GM18519 (cell line): Measurements from ENCODE around the gene NEUROD6.
A peak's percentile ranks its signal among the peaks of the same experiment; 100 is the strongest.

Experiments
- ATAC-seq: cut with Tn5 transposase; IDR thresholded peaks from one replicate; pipeline ENCODE4 v1.9.1; 2021; ENCODE audit warnings: mild to moderate bottlenecking, moderate library complexity; ENCODE audit not compliant: unreplicated experiment, low FRiP score

NEUROD6 gene

GRCh38 chr7:31340603-31341002 lies at the start of gene NEUROD6:
Gene NEUROD6, minus strand, starts transcription at chr7:31340726. Its CDS starts 1,458 bp downstream, at chr7:31339268.
- no peak for ATAC-seq

- no peak for ATAC-seq
These were observed 43.9 kb upstream of the NEUROD6 start for GRCh38 chr7:31384466-31384865.

GRCh38 chr7:31382722-31383121 lies 42.2 kb upstream of the NEUROD6 start:
- ATAC-seq: no peak

- ATAC-seq: peak; percentile 80
These were observed 33.1 kb upstream of the NEUROD6 start for GRCh38 chr7:31373337-31374289.

GRCh38 chr7:31372231-31372959 lies 31.9 kb upstream of the NEUROD6 start:
- ATAC-seq: no peak

GRCh38 chr7:31371621-31372020 lies 31.1 kb upstream of the NEUROD6 start:
- no peak for ATAC-seq

GRCh38 chr7:31370609-31371008 lies 30.1 kb upstream of the NEUROD6 start:
- no peak for ATAC-seq

- ATAC-seq: no peak
These were observed 28.1 kb upstream of the NEUROD6 start for GRCh38 chr7:31368620-31369019.

GRCh38 chr7:31363496-31363895 lies 23.0 kb upstream of the NEUROD6 start:
- no peak for ATAC-seq

- no peak for ATAC-seq
These were observed 22.5 kb upstream of the NEUROD6 start for GRCh38 chr7:31363051-31363450.

GRCh38 chr7:31362401-31362800 lies 21.9 kb upstream of the NEUROD6 start:
- ATAC-seq: no peak

- ATAC-seq: no peak
These were observed 17.9 kb upstream of the NEUROD6 start for GRCh38 chr7:31358467-31358866.

- ATAC-seq: no peak
These were observed 4.9 kb upstream of the NEUROD6 start for GRCh38 chr7:31345421-31345820.

- no peak for ATAC-seq
These were observed 3.2 kb upstream of the NEUROD6 start for GRCh38 chr7:31343516-31344305.

GRCh38 chr7:31341141-31341540 lies 615 bp upstream of the NEUROD6 start:
- no peak for ATAC-seq

- no peak for ATAC-seq
These were observed 475 bp downstream of the NEUROD6 start for GRCh38 chr7:31340051-31340450.

- ATAC-seq: no peak
These were observed 1.8 kb downstream of the NEUROD6 start for GRCh38 chr7:31338706-31339105.

- no peak for ATAC-seq
These were observed 3.4 kb downstream of the NEUROD6 start for GRCh38 chr7:31337002-31337565.

GRCh38 chr7:31336202-31337001 lies 4.1 kb downstream of the NEUROD6 start:
- ATAC-seq: no peak

GRCh38 chr7:31335884-31336201 lies 4.7 kb downstream of the NEUROD6 start:
- no peak for ATAC-seq
